Measurements from ENCODE around the gene AMOTL1.

GRCh38 chr11:94888204-94888603 is 120.0 kb downstream of the AMOTL1 start:
- TF ChIP-seq TAF1 (IDR thresholded peaks at IDR 0.05; ENCODE audit: low read depth, low read length): no peak
- no peak for TF ChIP-seq CTCF (IDR thresholded peaks at IDR 0.05; ENCODE audit: control extremely low read depth in 1 of 3, insufficient read depth in 1 of 3, low read depth in 1 of 3, low read length in 3 of 3)
- no peak for TF ChIP-seq SP2 (IDR thresholded peaks at IDR 0.05; ENCODE audit: low read length)
- no peak for TF ChIP-seq YY1 (IDR thresholded peaks at IDR 0.05; ENCODE audit: low read depth, low read length)
- TF ChIP-seq JUND (IDR thresholded peaks at IDR 0.05; ENCODE audit: low read length): no peak
- TF ChIP-seq GABPA (IDR thresholded peaks at IDR 0.05; ENCODE audit: borderline replicate concordance, insufficient read depth, low read length): no peak
